Activated CD4-positive, alpha-beta T cell treated with anti-CD3 and anti-CD28 coated beads, Interleukin-10, Interleukin-2, amounts not matched to agents 100 ng/mL and 50 ng/mL, durations not matched to agents 16 hours and 8 hours (primary cell): ENCODE results near the gene PSAP.

Experiments used
- DNase-seq: peaks from one replicate; pipeline ENCODE4 v3.0.0-alpha.2; 2020

The PSAP gene

DNA sequence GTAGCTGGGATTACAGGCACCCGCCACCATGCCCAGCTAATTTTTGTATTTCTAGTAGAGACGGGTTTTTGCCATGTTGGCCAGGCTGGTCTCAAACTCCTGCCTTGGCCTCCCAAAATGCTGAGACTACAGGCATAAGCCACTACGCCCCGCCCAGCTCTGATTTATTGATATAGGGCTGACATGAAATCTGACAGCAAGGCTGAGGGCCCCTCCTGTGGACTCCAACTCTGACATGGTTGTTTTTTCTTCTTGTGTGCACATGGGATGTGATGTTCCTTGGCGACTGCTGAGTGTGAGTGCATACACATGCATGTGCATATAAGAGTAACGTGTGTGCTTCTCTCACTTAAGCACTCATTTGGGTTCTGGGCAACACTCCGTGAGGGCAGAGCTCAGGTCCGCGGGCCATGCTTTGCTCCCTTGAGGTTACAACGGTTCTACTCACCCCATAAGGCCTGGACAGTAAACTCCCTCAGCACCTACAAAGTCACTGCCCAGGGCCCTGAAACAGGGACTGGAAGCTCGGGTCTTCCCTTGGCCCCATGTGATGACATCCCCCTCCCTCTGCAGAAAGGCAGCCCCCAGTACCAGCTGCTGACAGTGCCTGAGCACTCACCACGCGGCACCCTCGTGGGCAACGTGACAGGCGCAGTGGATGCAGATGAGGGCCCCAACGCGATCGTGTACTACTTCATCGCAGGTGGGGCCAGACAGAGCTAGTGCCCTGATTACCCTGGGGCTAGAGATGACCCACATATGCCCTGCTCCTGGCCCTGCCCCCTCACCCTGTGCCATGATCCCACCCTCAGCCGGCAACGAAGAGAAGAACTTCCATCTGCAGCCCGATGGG, 44.1 kb downstream of the PSAP start:
- DNase-seq, result no peak

DNA sequence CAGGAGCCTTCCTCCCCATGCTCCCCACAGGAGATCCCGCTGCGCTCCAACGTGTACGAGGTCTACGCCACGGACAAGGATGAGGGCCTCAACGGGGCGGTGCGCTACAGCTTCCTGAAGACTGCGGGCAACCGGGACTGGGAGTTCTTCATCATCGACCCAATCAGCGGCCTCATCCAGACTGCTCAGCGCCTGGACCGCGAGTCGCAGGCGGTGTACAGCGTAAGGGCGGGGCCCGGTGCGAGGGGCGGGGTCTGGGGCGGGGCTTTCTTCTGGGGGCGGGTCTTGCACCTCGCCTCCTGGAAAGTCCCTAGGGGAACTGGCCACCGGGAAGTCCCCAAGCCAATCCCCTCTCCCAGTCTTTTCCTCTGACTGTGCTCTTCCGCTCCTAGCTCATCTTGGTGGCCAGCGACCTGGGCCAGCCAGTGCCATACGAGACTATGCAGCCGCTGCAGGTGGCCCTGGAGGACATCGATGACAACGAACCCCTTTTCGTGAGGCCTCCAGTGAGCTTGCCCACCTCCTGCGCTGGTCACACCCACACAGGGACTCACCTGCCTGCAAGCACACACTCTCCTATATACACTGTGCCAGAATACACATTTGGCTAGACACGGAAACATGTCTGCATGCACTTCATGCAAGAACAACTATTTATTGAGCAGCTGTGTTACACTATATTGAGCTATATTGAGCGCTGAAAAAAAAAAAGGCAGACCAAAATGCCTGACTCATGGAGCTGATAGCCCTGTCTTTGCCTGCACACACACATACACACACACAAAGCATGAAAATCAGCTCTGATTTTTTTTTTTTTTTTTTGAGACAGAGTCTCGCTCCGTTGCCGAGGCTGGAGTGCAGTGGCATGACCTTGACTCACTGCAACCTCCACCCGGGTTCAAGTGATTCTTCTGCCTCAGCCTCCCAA, 45.0 kb downstream of the PSAP start:
- DNase-seq, result no peak

DNA sequence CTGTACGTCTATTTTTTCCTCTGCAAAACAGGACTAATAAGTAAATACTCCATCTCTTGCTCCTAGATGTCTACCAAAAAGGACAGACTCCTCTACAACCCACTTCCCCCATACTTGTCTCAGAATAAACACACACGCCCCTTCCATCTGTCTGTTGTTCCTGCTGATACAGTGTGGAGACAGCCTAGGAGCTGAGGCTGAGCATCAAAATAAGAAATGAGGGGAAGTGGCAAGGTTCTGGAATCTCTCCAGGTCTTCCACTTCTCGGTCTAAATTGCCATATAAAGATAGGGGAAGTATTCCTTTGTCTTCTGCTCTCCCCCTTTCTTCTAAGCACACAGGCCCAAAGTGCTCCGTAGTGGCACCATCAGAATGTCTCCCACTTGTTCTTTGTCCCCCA, 47.0 kb downstream of the PSAP start:
- no peak for DNase-seq

DNA sequence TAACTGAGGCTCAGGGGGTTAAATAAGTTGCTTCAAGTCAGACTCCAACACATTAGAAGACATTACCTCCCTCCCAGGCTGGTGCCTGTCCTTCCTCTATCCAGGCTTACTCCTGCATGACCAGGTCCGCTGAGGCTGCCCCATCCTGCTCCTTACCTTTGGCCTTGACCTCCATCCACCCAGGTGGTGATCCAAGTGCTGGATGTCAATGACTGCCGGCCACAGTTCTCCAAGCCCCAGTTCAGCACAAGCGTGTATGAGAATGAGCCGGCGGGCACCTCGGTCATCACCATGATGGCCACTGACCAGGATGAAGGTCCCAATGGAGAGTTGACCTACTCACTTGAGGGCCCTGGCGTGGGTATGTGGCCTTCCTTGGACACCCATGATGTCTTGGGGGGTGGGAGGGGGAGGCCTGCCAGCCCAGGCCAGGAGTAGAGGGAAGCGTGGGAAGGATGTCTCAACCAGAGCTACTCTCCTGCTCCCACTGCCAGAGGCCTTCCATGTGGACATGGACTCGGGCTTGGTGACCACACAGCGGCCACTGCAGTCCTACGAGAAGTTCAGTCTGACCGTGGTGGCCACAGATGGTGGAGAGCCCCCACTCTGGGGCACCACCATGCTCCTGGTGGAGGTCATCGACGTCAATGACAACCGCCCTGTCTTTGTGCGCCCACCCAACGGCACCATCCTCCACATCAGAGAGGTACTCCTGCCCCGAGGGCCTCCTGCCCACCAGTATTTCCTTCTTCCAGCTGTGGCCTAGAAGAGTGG, 48.1 kb downstream of the PSAP start:
- no peak for DNase-seq

DNA sequence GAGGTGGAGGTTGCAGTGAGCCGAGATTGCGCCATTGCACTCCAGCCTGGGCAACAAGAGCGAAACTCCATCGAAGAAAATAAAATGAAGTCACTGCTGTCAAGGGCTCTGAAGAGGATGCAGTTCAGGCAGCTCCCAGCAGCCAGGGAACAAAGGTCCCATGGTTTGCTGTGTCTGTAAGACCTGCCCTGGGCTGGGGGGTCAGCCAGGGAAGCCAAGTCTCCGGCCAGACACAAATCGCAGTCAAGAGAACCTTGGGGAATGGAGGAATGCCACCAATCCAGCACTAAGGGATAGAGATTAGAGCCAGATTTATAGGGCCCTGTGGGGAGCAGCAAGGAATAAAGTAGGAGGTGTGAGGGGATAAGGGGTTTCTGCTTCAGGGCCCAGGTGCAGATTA, 48.8 kb downstream of the PSAP start:
- no peak for DNase-seq

DNA sequence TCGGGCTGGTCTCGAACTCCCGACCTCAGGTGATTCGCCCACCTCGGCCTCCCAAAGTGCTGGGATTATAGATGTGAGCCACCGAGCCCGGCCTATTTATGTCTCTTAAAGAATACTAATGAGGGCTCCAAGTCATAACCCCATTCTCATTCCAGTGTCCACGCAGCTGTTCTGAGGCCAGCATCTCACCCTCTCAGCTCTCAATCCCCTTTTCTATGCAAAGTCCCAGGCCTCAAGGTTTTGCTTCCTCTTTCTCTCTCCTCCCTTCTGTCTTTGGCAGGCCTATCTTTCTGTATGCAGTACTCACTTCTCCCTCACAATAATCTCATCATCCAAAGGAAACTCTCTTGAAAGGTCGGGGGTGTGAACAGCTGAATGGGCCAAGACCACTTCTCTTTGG, 49.7 kb downstream of the PSAP start:
- no peak for DNase-seq

DNA sequence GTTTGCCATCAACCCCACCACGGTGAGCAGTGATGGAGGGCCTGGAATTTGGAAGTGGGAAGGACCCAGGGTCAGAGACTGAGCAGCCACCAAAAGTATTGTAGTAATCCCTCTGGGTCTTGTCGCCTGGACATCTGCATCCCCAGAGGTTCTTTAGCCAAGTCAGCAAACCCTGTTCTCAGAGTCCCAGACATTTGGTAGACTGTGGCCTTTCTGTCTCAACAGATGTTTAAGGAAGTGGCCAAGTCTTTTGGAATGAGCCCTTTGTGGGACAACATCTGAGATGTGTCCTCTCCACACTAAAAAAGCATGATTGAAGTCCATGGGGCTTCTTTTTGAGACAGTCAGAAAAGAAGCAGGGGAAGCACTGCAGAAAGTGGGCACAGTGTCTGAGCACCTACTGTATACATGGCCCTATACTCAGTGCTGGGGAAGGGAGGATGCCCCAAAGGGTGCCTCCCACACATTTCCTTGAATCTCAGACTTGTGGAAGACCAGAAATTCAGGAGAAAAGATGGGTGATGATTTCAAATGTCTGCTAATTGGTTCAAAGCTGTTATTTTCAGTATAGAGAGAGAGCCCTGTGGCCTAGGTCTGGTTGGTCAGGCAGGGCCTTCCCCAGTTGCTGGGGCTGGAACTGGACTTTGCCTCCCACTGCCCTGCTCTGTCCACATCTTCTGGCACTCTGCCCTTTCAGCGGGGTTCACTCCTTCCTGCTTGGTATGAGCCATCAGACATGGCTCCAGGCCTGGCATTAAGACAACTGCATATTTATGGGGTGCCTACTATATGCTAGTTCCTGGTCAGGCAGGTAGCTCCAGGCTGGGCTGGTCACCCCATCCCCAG, 51.2 kb downstream of the PSAP start:
- DNase-seq, result no peak

DNA sequence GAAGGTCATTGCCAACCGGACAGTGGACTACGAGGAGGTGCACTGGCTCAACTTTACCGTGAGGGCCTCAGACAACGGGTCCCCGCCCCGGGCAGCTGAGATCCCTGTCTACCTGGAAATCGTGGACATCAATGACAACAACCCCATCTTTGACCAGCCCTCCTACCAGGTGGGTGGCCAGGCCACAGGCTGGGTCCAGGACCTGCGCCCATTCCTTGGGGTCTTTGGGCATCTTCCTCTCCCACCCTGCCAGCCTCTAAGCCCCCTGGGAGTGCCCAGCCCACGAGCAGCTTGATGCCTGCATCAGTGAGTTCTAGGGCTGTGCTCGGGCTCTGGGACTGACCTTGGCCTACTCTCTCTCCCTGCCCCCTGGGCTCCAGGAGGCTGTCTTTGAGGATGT, 51.9 kb downstream of the PSAP start:
- no peak for DNase-seq

DNA sequence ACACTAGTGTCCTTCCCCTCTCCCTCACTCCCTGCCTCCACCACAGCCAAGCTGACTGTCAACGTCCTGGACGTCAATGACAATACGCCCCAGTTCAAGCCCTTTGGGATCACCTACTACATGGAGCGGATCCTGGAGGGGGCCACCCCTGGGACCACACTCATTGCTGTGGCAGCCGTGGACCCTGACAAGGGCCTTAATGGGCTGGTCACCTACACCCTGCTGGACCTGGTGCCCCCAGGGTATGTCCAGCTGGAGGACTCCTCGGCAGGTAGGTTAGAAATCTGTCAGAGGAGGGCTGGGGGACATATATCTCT, 52.8 kb downstream of the PSAP start:
- DNase-seq, result no peak

DNA sequence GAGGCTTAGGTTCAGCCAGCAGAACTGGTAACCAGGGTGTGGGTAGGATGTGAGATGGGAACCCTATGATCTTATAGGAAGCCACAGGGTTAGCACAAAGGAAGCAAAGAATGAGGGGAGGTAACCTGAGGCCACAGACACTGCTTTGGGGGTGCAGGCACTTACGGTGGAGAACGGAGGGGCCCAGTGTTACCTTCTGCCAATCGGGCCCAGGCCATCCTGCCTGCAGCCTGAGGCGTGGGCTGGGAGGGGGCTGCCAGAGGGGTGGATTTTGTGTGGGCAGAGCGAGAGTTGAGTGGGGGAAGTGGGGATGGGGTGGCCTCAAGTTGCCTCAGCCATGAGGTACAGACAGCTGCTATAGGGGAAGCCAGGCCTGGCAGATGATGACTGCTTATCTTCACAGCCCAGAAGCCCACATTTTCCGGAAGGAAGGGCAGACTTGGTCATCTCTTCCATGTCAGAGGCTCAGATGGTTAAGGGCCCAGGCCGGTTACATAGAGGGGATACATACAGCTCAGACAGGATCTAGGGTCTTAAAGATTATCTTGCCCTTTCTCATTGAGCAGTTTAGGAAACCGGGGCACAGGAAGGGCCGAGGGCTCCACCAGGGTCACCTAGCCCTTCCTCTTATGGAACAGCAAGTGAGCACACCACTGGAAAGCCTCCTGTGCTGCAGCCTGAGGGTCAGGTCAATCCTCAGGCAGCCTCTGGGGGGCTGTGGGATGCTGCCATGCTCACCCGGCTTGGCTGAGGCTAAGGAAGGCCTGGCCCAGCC, 53.3 kb downstream of the PSAP start:
- DNase-seq, result no peak

DNA sequence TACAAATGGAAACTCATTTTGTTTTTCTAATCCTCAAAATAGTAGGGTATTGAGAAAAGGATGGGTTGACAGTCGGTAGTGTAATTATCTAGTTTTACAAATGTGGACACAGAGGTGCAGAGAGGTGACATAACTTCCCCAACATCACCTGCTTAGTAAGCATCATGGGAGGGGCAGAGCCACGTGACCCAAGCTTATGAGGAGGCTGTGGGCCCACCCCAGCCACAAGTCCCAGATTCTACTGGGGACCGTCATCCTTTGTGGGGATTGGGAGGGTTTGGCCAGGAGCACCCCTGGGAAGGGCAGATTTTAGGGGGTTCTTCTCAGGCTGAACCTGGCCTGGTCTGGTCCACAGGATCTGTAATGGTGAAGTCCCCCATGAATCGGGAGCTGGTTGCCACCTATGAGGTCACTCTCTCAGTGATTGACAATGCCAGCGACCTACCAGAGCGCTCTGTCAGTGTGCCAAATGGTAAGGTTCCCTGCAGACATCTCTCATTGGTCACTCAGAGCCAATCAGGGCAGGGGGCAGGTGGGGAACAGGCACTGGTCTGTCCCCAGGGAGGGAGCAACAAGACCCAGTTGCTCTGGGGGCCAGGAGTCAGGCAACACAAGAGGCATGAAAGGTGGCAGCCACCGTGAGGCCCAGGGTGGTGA, 54.2 kb downstream of the PSAP start:
- no peak for DNase-seq

DNA sequence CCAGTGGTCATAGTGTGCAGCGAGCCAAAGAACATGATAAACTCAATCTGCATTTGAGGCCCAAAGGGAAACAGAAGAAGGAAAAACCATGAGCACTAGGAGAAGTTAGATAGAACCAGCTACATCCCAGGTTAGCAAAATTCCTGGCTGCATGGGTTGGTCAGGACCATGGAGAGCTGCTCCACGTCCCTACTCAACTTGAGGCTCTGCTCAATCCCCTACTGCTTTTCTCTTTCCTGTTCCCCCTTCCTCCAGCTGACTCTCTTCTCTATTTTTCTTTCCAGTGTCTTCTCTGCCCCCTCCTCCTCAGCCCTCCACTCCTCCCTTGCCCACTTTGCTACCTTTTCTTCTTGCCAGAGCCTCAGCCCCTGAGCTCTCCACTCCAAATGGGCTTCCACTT, 55.8 kb downstream of the PSAP start:
- DNase-seq, result no peak

DNA sequence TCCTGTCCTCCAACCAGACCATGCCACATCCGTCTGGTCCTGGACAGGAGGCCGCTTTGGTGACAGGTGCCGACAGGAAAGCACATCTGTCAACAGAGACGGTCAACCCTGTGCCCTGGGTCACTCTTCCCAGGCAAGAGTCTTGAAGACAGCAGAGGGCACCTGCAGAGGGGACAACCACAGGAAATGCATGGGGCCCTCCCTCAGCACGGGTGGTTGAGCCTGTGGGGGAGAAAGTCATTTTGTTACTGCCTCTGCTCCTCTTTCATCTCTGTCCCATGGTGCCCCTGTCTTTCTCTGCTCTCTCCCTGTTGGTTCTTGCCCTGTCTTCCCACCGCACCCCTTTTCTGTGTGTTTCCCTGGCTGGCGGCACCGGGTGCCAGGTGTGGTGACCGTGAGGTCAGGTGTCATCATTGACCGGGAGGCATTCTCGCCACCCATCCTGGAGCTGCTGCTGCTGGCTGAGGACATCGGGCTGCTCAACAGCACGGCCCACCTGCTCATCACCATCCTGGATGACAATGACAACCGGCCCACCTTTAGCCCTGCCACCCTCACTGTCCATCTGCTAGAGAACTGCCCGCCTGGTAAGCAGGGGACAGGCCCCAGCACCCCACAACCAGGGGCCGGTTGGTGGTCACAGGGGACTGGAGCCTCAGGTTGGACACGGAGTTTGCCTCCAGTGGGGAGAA, 60.2 kb downstream of the PSAP start:
- peak; percentile 23 for DNase-seq

DNA sequence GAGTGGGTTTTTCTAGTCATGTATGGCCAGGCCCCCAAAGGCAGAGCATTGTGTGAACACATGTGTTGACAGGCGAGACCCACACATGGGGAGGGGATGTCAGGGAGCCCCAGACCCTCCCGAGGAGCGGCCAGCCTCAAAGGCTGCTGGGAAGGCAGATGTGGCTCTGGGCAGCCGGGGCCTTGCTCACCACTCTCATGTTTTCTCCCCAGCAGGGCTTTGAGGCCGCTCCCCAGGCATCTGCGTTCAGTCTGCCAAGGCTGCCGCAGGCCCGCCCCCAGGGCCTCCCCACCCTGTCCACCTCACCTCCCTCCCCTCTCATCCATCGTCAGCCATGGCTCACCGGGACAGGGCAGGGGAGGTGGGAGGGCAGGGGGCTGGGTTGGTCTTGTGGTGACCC, 61.2 kb downstream of the PSAP start:
- DNase-seq, result no peak

DNA sequence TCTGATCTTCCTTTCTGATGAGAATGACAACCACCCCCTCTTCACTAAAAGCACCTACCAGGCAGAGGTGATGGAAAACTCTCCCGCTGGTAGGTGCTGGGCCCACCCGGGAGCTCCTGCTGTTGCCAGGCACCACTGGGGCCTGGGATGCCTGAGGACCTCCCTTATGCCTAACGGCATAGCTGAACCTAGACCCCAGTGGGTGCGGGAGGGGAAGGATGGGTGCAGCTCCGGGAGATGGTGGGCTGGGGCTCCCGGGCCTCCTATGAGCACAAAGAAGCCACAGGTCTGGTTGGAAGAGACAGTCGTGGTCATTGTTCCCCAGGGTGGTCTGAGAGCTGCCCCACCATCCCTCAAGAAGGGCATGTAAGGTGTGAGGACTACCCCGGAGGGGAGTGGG, 62.1 kb downstream of the PSAP start:
- DNase-seq, result no peak

DNA sequence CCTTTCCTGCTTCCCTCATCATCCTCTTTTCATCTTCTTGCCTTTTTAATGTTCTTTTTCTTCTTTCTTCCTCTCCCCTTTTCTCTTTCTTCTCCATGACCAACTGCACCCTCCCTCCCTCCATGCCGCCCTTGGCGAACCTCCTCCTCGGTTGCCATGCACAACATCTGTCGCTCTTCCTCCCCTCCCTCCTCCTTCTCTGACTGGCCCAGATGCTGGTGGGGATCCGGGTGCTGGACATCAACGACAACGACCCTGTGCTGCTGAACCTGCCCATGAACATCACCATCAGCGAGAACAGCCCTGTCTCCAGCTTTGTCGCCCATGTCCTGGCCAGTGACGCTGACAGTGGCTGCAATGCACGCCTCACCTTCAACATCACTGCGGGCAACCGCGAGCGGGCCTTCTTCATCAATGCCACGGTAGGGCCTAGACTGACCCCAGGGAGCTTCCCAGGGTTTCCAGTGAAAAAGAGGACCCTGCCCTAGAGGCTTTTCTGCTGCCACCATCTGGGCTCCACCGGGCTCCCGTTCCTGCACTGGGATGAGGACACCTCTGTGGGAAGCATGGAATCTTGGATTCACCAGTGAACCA, 66.3 kb downstream of the PSAP start:
- DNase-seq, result no peak

DNA sequence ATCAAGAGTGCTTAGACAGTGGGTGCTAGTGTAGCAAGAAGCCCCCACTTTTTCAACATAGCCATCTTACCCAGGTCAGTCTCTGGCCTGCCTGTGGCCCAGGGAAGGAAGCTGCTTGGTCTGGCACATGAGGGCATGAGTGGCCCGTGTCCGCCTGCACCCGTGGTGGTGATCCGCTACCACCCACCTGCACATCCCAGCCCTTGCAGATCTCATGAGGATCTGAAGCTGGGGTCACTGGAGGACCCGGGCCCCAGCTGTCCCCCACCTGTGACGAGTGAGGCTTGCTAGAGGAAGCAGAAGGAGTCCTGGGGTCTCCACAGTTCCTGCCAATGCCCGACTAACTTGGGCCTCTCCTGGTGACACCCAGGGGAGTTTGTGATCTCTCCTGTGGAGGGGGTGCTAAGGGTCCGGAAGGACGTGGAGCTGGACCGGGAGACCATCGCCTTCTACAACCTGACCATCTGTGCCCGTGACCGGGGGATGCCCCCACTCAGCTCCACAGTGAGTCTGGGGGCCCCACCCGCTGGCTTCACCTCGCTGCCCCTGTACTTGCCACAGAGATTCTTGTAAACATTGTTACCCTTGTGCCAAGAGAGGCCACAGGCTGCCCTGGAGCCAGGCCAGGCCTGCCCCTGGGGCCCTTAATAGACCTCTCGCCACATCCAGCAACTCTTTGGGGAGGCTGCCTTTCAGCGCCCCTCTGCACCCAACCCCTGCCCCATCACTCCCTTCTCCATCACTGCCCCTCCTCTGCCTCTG, 67.0 kb downstream of the PSAP start:
- no peak for DNase-seq

DNA sequence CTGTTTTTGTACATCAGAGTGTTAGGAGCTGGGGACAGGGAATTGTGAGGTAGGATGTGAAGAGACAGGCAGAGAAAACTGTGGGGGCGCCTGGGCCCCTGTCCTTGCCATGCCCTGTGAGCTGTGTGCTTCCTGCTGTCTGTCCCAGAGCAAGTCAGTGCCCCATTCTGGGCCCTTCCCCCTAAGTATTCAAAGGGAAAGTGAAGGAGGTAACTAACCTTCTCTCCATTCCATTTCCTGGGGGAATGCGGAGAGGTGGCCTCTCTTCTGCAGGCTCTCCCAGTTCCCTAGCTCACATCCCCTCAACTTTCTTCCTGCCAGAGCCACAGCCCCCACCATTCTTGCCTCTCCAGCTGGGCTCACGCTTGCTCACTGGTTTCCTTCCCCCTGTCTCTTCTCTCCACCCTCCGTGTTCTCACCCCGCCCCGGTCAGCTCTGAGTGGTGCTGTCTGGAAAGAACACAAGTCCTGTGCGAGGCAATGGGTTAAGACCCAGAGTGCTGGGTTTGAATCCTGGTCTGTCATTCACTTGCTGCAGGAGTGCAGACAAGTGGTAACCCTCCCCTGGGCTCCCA, 68.0 kb downstream of the PSAP start:
- DNase-seq, result no peak
